Measurements from ENCODE around the gene BCR. TPM values are rescaled to one million over a fixed set of nuclear protein-coding genes. Genes with fewer than 3 reads are reported as not detected.

BCR gene
- total RNA-seq, 3 donors from 2014 or later, result 43.6 to 56.0 (median 49.5) TPM

DNA sequence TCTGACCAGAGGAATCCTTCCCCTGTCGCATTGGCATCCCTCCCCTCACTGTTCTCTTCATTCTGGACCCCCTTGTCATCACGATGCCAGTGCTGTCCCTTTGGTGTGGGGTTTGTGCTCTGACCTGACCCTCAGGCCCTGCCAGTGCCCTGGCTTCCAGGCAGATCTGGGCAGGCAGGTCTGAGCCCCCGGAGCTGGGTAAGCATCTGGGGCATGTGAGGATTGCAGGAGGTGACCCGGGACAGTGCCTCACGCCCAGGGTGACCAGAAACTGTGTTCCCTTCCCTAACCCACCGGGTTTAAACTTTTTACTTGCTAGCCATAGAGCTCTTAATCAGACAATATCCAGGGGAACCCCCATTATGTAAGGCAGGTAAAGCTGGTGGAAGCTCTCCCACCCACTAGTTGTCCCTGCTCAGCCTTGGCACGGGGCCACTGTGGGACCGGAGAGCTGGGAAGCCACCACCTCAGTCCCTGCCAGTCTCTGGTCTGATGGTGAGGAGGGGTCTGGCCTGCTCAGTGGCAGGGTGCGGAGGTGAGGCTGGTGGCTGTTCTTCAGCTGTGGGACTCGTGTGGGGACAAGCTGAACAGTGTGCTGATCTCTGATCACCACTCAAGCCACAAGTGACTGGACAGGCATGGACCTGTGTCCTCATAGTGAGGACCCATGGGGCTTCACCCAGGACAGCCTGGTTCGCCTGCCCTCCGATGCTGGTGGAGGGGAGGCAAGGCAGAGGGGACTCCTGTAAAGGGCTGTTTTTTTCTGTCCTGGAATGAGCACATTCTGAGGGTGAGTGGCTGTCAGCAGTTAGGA, 38.0 kb downstream of the BCR start:
- Histone ChIP-seq H3K4me3 (no peak overlapping the region), H3K36me3 (ENCODE audit: low read depth) (no peaks in the 10 kb centered on the region), H3K9me3 (no peaks in the 10 kb centered on the region), H3K4me1 (ENCODE audit: low read depth) (peaks cover 34% of the 10 kb centered on the region)
- DNase-seq, result no peak
- TF ChIP-seq, protein P1, sequence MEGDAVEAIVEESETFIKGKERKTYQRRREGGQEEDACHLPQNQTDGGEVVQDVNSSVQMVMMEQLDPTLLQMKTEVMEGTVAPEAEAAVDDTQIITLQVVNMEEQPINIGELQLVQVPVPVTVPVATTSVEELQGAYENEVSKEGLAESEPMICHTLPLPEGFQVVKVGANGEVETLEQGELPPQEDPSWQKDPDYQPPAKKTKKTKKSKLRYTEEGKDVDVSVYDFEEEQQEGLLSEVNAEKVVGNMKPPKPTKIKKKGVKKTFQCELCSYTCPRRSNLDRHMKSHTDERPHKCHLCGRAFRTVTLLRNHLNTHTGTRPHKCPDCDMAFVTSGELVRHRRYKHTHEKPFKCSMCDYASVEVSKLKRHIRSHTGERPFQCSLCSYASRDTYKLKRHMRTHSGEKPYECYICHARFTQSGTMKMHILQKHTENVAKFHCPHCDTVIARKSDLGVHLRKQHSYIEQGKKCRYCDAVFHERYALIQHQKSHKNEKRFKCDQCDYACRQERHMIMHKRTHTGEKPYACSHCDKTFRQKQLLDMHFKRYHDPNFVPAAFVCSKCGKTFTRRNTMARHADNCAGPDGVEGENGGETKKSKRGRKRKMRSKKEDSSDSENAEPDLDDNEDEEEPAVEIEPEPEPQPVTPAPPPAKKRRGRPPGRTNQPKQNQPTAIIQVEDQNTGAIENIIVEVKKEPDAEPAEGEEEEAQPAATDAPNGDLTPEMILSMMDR (IDR thresholded peaks at IDR 0.05), result no peak
- intact Hi-C loops (cut with DNase I, micrococcal nuclease), result no loop called here
- no peak for ATAC-seq

GRCh38 chr22:23218867-23219251, 38.5 kb downstream of the BCR start:
- Histone ChIP-seq H3K4me3 (no peak overlapping the region), H3K9me3 (no peaks in the 10 kb centered on the region), H3K4me1 (ENCODE audit: low read depth) (peaks cover 39% of the 10 kb centered on the region), H3K36me3 (ENCODE audit: low read depth) (no peaks in the 10 kb centered on the region)
- TF ChIP-seq, protein P1 (IDR thresholded peaks at IDR 0.05), result no peak
- ATAC-seq, result peak; percentile 70
- intact Hi-C loops (cut with DNase I, micrococcal nuclease), result no loop called here
- DNase-seq, result peak; percentile 63 to 81 (median 69)

DNA sequence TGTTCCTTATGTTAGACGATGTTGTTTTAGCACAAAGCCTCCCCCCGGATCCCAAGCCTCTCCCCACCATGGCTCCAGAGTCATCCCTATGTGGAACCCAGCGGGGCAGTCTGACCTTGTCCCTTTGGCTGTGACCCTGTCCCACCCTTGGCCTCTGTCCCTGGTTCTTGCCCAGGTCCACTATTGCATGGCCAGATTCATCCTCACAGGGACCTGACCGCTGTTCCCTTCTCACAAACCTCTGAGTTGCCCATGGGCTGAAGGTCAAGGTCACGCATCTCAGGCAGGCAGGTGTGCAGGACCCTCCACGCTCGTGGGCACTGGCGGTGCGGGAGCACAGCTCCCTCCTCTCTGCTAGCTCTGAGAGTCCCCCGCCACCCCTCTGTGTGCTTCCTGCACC, 39.0 kb downstream of the BCR start:
- ATAC-seq (no peak), DNase-seq (peak in 1 of 3 donors; percentile 52)
- TF ChIP-seq, protein P1 (IDR thresholded peaks at IDR 0.05), result no peak
- Histone ChIP-seq H3K9me3 (no peaks in the 10 kb centered on the region), H3K4me3 (no peak overlapping the region), H3K36me3 (ENCODE audit: low read depth) (no peaks in the 10 kb centered on the region), H3K4me1 (ENCODE audit: low read depth) (peaks cover 43% of the 10 kb centered on the region)
- intact Hi-C loops (cut with DNase I, micrococcal nuclease), result no loop called here

- TF ChIP-seq, protein P1 (IDR thresholded peaks at IDR 0.05), result no peak
- Histone ChIP-seq H3K4me1 (ENCODE audit: low read depth) (peaks cover 49% of the 10 kb centered on the region), H3K36me3 (ENCODE audit: low read depth) (no peaks in the 10 kb centered on the region), H3K4me3 (no peak overlapping the region), H3K9me3 (no peaks in the 10 kb centered on the region)
- intact Hi-C loops (cut with DNase I, micrococcal nuclease), result no loop called here
- peak in 2 of 3 donors; percentile 49 to 68 for DNase-seq
- ATAC-seq, result peak; percentile 70
Observed at GRCh38 chr22:23219822-23220484, 39.6 kb downstream of the BCR start.

GRCh38 chr22:23220485-23221350, 40.4 kb downstream of the BCR start:
- Histone ChIP-seq H3K4me1 (ENCODE audit: low read depth) (peaks cover 56% of the 10 kb centered on the region), H3K36me3 (ENCODE audit: low read depth) (no peaks in the 10 kb centered on the region), H3K4me3 (no peak overlapping the region), H3K9me3 (no peaks in the 10 kb centered on the region)
- intact Hi-C loops (cut with DNase I, micrococcal nuclease), result no loop called here
- ATAC-seq (peak; percentile 65), DNase-seq (peak in 2 of 3 donors; percentile 46 to 64)
- TF ChIP-seq, protein P1 (IDR thresholded peaks at IDR 0.05), result no peak

All from mucosa of descending colon (tissue), 3 donors.